AG08396 (cell line): ENCODE results near the gene RDH13.
"Not testable (repeated sequence)": the region's sequence is repeated elsewhere in the genome, so short reads cannot be mapped to it uniquely, and the experiment has no call there.

Experiments used
- DNase-seq: peaks from one replicate; pipeline ENCODE4 v3.0.0; 2012; ENCODE audit warnings: low spot score, mixed read lengths

The RDH13 gene

DNA sequence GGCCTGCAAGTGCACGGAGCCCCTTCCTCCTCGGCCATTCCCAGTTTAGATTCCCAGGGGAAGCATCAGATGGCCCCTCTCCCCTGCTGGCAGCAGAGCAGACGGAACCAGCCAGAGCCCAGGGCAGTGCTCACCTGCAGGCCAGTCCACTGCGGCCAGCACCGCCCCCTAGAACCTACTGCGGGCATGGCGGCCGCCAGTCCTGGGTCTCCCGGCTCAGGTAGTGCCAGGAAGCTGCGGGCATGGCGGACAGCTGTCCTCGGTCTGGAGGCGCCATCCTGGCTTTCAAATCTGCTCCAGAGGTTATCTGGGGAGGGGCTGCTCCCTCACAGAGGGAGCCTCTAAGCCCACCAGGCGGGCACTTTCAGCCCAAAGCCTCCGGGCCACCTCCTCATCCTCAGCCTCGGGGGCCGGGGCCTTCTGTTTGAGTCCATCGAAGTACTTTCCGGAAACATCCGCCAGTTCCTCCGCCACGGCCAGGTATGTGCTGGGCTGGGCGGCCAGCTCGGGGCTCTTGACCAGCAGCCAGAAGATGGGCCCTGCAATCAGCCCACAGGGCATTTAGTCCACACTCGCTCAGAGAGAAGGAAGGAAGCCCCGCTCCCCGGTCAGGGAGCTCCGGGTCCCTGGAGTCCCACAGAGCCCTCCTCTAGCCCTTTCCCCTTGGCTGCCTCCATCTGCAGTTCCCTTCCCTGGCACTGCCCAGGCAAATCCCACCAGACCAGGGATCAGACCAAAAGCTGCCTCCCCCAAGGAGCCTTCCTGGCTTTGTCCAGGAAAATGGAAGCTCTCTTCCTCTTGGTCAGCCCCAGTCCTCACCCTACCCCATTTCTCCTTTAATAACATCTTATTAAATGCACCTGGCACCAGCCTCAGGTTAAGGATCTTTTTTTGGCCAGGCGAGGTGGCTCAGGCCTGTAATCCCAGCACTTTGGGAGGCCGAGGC, 17.9 kb downstream of the RDH13 start:
- no peak for DNase-seq

DNA sequence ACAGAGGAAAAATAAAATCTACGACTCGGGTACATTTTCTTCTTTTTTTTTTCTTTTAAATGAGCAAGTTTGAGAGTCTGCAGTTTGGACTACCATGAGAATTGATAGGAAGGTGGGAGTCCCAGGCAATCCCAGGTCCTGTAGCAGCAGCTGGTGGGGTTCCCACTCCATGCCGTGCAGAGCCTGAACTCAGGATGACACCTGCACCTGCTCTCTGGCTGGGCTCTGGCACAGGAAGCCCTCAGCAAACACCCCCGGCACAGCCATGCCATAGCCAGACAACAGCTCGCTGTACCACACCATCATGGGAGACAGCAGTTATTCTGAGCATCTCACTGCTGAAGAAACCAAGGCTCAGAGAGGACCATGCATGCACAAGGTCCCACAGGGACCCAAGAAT, 18.7 kb downstream of the RDH13 start:
- no peak for DNase-seq

DNA sequence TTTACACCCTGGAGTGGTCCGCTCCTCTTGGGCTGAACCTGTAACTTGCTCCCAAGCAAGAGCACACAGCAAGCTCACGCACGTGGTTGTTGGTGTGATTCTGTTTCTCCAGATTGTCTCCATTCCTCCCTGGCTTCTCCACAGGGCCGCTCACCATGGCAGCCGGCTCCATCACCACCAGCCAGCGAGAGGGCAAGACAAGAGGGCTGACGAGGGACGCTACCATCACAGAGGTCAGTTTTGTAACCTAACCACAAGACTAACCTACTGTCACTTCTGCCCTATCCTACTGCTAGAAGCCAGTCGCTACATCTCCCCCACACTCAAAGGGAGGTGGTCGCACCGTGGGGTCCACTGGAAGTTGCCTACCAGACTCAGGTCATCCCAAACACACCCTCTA, 20.3 kb downstream of the RDH13 start:
- no peak for DNase-seq

DNA sequence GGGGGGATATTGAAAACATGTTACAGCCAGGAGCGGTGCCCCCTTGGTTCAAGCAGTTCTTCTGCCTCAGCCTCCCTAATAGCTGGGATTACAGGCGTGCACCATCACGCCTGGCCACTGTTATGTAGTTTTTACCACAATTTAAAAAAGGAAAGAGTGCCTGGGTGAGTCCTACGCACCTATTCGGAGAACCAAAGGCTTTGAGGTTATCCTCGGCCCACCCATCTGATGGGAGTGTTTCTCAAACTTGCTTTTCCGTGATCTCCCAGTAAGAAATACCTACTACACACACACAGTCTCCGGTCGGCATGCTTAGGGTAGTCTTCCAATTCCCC, 20.6 kb downstream of the RDH13 start:
- DNase-seq, result no peak

DNA sequence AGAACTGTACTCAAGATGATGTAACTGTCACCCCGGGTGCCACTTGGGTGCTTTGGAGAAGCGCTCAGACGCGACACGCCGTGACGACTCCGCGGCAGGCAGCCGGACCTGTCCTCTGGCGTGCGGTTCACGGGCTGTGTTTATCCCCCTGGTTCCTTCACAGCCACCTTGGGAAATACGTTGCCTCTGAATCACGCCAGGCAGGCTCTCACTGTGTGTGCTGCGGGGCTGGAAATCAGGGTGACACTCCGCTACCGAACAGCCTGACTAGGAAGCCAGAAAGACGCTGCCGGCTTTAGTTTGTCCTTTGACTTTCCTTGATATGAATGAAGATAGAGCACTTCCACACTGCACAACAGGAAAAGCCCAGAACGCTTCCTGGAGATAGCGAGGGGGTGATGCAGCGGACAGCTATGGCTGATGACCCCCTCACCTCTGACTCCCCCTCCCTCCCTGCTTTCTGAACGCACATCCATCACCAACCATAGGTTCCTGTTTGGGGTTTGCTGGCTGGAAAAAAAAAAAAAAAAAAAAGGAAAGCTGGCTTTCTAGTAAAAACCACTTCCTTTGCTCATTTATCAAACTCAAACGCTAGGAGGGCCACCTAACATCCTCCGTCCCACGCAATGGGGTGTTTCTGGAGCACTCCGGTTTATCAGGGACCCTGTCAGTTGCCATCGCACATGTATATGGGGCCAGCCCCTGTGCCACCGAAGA, 21.2 kb downstream of the RDH13 start:
- DNase-seq, result no peak

DNA sequence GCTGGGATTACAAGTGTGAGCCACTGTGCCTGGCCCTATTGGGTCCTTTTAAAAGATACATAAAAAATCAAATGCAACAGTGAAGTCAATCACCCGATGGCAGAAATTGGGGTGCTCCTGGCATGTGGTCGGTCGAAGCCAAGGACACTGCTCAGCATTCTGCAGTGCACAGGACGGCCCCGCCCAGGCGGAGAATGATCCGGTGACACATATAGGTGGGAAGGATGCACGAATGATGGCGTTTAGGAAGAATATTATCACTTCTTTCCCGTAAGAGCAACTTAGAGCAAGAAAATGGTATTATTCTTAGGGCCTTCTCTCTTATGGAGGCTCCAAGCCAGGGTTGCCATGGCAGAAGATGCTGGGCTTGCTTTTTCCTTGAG, 21.7 kb downstream of the RDH13 start:
- no peak for DNase-seq

DNA sequence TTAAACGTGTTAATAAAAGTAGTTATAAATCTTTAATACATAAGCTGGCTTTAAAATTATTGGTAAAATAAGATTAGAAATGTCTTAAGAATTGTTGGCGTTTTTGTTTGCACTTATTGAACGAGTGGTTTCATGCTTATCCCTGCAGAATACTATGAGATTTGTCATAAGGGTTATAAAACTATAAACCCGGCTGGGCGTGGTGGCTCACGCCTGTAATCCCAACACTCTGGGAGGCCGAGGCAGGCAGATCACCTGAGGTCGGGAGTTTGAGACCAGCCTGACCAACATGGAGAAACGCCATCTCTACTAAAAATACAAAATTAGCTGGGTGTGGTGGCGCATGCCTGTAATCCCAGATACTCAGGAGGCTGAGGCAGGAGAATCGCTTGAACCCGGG, 22.3 kb downstream of the RDH13 start:
- DNase-seq, result not testable (repeated sequence)

DNA sequence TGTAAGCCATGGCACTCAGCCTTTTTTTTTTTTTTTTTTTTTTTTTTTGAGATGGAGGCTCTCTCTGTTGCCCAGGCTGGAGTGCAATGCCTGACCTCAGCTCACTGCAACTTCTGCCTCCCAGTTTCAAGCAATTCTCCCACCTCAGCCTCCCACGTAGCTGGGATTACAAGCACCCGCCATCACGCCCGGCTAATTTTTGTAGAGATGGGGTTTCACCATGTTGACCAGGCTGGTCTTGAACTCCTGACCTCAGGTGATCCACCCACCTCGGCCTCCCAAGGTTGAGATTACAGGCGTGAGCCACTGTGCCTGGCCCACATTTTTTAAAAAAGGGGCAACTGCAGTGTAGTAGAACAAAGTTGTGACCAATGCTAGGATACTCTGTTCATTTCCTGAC, 25.3 kb downstream of the RDH13 start:
- not testable (repeated sequence) for DNase-seq

DNA sequence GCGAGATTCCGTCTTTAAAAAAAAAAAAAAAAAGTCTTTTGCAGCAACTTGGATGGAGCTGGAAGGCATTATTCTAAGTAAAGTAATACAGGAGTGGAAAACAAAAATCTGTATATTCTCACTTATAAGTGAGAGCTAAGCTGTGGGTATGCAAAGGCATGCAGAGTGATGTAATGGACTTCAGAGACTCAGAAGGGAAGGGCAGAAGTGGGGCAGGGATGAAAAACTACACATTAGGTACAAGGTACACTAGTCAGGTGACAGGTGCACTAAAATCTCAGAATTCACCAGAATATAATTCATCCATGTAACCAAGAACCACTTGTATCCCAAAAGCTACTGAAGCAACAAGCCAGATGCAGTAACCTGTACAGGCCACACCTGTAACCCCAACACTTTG, 26.9 kb downstream of the RDH13 start:
- DNase-seq, result no peak

DNA sequence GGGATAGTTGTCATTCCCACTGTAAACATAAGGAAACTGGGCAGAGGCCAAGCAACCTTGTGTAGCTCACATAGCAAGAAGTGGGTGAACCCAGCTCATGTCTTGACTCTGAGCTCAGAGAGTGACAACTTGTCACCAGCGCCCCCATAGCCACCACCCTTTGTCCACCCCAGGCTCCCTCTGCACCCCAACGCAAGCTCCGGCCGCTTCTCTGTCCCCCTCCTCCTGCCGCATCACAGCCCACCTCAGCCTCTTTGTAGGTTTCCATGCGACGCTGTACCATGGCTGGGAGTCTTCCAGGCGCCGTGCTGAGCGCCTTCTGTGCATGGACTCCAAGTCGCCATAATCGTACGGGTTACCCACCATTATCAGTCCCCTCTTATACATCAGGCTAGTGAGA, 28.2 kb downstream of the RDH13 start:
- DNase-seq, result no peak

DNA sequence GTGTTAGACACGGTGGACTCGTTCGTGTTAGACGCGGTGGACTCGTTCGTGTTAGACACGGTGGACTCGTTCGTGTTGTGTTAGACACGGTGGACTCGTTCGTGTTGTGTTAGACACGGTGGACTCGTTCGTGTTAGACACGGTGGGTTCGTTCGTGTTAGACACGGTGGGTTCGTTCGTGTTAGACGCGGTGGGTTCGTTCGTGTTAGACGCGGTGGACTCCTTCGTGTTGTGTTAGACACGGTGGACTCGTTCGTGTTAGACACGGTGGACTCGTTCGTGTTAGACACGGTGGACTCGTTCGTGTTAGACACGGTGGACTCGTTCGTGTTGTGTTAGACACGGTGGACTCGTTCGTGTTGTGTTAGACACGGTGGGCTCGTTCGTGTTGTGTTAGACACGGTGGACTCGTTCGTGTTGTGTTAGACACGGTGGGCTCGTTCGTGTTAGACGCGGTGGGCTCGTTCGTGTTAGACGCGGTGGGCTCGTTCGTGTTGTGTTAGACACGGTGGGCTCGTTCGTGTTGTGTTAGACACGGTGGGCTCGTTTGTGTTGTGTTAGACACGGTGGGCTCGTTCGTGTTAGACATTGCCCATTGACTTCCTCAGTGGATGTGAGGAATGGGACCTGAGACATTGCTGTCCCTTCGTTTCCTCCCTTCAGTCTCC, 29.8 kb downstream of the RDH13 start:
- not testable (repeated sequence) for DNase-seq

DNA sequence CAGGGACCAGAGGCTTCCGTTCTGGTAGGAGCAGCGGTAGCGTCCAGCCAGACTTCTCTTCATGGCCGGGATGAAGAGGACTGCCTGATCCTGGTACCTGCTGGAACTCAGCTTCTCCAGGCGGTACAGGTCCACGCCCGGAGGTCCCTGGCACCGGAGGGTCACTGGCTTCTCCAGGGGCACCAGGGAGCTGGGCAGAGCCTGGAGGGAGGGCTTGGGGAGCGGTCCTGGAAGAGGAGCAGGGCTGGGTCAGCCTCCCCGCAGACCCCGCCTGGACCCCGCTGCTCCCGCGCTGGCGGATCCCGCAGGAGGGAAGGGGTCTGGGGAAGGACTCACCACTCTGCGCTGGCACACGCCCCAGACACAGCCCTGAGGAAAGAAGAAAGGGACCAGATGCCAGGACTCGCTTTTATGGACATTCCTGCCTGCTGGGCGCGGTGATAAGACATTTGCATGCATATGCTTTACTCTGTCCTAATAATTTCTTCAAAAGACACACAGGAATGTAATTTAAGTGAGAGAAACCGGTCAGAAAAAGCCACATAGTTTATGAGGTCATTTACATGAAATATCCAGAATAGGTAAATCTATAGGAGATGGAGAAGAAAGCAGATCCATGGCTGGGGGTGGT, 30.7 kb downstream of the RDH13 start:
- no peak for DNase-seq

DNA sequence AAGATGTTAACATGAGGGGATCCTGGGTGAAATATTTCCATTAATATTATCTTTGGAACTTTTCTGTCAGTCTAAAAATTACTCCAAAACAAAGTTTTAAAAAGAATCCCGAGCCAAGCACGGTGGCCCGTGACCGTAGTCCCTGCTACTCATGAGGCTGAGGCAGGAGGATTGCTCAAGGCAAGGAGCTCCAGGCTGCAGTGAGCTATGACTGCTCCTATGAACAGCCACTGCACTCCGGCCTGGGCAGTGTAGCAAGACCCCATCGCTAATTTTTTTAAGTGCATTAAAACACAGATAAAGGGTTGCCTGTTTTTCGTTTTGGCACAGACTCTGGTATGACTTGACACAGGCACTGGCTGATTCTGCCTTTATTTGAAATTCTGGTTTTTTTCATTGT, 31.8 kb downstream of the RDH13 start:
- DNase-seq, result no peak

DNA sequence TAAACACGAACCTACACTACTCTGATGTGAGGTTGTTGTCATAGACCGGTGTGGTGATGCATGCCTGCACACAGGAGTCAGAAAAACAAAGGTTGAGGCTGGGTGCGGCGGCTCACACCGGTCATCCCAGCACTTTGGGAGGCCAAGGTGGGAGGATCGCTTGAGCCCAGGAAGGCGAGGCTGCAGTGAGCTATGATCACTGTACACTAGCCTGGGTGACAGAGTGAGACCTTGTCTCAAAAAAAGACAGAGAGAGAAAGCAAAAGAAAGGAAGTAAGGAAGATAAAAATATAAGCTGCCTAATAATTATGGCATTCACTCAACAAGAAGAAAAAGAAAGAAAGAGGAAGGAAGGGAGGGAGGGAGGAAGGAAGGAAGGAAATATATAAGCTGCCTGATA, 34.2 kb downstream of the RDH13 start:
- no peak for DNase-seq

DNA sequence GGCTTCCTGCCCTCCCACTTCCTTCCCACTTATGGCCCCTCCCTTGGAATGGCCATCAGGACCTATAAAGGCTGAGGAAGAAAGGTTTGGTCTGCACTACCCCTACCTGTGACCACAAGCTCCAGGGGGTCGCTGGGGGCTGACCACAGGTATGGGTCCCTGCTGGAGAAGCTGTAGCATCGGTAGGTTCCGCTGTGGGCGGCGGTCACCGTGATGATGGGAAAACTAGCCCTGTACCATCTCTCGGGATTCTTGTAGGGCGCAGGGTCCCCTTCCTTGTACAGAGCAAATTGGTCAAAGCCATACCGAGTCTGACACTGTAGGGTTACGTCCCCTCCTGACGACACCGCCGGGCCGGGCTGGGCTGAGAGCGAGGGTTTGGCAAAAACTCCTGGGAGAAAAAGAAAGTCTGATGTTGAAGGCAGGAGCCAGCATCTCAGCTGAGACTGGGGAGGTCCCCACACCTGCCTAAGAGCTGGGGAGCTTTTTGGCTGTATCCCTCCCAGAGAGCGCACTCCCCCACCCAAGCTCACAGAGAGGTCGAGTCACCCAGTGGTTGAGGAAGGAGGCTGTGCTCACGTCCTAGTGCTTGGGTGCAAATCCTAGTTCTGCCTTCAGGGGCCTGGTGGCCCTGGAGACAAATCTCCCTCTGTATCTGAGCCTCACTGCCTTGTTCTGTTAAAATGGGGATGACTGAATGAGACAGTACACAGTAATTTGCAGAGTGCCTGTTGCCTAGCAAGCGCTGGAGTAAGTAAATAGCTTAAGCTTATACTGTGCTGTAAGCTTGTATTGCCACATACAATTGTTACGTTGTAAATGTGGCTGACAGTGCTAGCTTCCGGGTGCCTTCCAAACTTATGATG, 35.2 kb downstream of the RDH13 start:
- DNase-seq, result no peak

DNA sequence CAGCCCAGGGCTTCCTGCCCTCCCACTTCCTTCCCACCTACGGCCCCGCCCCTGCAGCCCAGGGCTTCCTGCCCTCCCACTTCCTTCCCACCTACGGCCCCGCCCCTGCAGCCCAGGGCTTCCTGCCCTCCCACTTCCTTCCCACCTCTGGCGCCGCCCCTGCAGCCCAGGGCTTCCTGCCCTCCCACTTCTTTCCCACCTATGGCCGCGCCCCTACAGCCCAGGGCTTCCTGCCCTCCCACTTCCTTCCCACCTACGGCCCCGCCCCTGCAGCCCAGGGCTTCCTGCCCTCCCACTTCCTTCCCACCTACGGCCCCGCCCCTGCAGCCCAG, 35.8 kb downstream of the RDH13 start:
- DNase-seq, result not testable (repeated sequence)

DNA sequence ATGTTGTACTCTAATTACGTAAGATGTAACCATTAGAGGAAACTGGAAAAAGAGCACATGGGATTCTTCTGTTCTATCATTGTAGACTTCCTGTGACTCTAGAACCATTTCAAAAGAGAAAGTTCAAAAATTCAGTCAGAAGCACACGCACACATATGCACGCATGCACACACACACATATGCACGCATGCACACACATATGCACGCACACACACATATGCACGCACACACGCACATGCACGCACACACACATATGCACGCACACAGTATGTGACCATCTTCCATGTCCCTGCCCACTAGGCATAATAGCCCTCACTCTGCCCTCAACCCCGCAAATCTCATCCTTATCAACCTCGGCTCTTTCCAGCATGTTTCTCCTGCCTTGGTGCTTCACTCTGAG, 38.8 kb downstream of the RDH13 start:
- DNase-seq, result no peak

DNA sequence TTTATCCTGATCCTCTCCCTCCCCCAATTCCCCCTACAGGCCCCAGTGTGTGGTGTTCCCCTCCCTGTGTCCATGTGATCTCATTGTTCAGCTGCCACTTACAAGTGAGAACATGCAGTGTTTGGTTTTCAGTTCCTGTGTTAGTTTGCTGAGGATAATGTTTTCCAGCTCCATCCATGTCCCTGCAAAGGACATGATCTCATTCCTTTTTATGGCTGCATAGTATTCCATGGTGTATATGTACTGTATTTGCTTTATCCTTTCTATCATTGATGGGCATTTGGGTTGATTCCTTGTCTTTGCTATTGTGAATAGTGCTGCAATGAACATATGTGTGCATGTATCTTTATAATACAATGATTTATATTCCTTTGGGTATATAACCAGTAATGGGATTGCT, 42.6 kb downstream of the RDH13 start:
- not testable (repeated sequence) for DNase-seq

DNA sequence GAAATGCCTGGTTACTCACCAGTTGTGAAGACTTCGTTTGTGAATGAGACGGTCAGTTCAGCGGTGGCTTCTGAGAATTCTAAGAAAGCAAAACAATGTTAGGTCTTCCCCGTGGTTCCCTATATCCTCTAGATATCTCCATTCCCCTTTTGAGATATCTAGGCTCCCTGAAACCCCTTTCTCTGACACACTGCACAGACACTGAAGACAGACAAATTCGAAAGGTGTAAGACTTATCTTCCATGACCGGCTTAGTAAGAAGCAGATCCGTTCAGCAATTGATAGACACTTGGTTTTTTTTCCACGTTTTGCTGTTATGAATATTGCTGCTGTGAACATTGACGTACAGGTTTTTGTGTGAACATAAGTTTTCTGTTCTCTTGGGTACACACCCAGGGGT, 44.3 kb downstream of the RDH13 start:
- no peak for DNase-seq

DNA sequence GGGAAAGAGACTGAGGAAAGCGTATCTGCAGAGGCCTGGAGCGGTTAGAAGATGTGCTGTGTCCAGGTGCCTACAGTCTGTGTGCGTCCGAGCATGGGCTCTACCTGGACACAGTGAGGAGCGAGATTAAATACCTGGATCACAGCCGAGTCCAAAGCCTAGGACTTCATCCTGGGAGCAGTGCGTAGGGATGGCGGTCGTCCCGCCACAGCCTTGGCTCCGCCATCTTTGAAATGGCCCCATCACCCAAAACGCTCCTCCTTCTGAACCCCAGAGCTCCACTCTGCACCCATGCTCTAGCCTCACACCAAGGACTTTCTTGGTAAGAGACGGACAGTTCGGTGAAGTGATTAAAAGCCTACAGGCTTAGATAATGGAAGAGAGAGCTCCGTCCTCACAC, 44.7 kb downstream of the RDH13 start:
- no peak for DNase-seq

DNA sequence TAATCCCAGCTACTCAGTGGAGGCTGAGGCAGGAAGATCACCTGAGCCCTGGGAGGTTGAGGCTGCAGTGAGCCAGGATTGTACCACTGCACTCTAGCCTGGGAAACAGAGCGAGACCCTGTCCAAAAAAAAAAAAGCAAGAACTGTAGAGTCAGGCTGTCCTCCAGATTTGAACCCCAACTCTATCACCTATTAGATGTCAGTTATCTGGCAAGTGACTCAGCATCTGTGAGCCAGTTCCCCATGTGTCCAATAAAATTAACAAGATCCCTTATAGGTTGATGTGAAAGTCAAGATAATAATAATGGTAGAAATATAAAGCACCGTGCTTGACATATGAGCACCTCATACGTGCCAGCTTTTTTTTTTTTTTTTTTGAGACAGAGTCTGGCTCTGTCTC, 46.9 kb downstream of the RDH13 start:
- DNase-seq, result no peak

DNA sequence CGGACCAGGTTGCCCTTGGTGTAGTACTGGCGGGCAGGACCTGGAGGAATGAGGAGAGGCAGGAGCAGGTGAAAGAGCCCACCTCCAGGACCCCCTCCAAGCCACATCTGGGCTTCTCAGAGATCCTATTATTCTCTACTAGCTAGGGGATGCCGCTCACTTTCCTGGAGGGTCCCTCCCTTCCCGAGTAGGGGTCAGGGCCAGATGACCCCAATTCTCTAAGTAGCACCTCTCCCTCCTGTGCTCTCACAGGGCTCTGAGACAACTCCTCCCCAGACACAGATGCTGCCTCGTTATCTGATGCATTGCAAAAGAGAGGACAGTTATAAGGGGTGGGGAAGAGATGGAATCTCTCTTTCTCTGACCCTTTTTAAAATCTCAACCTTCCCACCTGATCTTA, 47.8 kb downstream of the RDH13 start:
- DNase-seq, result no peak
